H1 (cell line): ENCODE data around the gene LAG3. TPM values are rescaled to one million over a fixed set of nuclear protein-coding genes. Genes with fewer than 3 reads are reported as not detected.

Experiments used
- BACH1 ChIP-seq: IDR thresholded peaks from 2 replicates; pipeline ENCODE4 v1.6.1; 2012; ENCODE audit warnings: low read length, improper control_type of control experiment
- BRCA1 ChIP-seq: IDR thresholded peaks from 2 replicates; pipeline ENCODE4 v1.6.1; 2012; ENCODE audit warnings: low read depth, low read length, improper control_type of control experiment
- CEBPB ChIP-seq: IDR thresholded peaks from 2 replicates; pipeline ENCODE4 v1.6.1; 2012; ENCODE audit warnings: low read depth, low read length
- CTBP2 ChIP-seq: IDR thresholded peaks from 2 replicates; pipeline ENCODE4 v1.7.0; 2011; ENCODE audit warnings: borderline replicate concordance, mild to moderate bottlenecking, moderate library complexity, mixed read lengths, low read length; ENCODE audit not compliant: insufficient read depth, insufficient read length
- CTCF ChIP-seq, 3 experiments: IDR thresholded peaks; 1 replicate in 2 of 3; 2 replicates in 1 of 3; pipeline versions ENCODE4 v1.5.1 to v1.6.1; 2011; ENCODE audit warnings: low read length in 3 of 3, mild to moderate bottlenecking in 3 of 3, inconsistent platforms in 2 of 3, low read depth in 1 of 3, moderate library complexity in 1 of 3; ENCODE audit not compliant: insufficient read depth in 1 of 3; ENCODE audit errors: control extremely low read depth in 1 of 3
- FOSL1 ChIP-seq: IDR thresholded peaks from 2 replicates; pipeline ENCODE4 v1.6.1; 2011; ENCODE audit warnings: mild to moderate bottlenecking, low read depth, low read length, moderate library complexity; ENCODE audit not compliant: insufficient read depth
- KDM1A ChIP-seq: fragments of 200-600, 300-600 bp; sonication (generic); IDR thresholded peaks from 2 replicates; pipeline ENCODE4 v1.7.1; 2016; ENCODE audit warnings: mild to moderate bottlenecking, low read length, borderline replicate concordance
- KDM4A ChIP-seq: IDR thresholded peaks from one replicate; pipeline ENCODE4 v1.7.1; 2012; ENCODE audit warnings: low read depth, mild to moderate bottlenecking, moderate library complexity, low read length, inconsistent platforms; ENCODE audit not compliant: severe bottlenecking
- MAFK ChIP-seq: IDR thresholded peaks from 2 replicates; pipeline ENCODE4 v1.6.1; 2012; ENCODE audit warnings: low read depth, mild to moderate bottlenecking, improper control_type of control experiment, low read length
- POLR2A ChIP-seq, 2 experiments: IDR thresholded peaks; 1 replicate in 1 of 2; 2 replicates in 1 of 2; pipeline ENCODE4 v1.6.1; 2011; ENCODE audit warnings: low read depth in 2 of 2, low read length in 2 of 2, mild to moderate bottlenecking in 2 of 2; ENCODE audit errors: control extremely low read depth in 1 of 2
- POLR2AphosphoS5 ChIP-seq: IDR thresholded peaks from 2 replicates; pipeline ENCODE4 v1.6.1; 2011; ENCODE audit warnings: low read depth, low read length
- POU5F1 ChIP-seq: IDR thresholded peaks from 2 replicates; pipeline ENCODE4 v1.6.1; 2011; ENCODE audit warnings: low read depth, mild to moderate bottlenecking, low read length, moderate library complexity
- RBBP5 ChIP-seq: IDR thresholded peaks from 2 replicates; pipeline ENCODE4 v1.7.1; 2012; ENCODE audit warnings: low read depth, mild to moderate bottlenecking, inconsistent platforms, low read length, moderate library complexity, borderline replicate concordance
- RXRA ChIP-seq: IDR thresholded peaks from 2 replicates; pipeline ENCODE4 v1.6.1; 2011; ENCODE audit warnings: low read depth, mild to moderate bottlenecking, low read length, moderate library complexity; ENCODE audit not compliant: insufficient read depth
- SIN3A ChIP-seq, 2 experiments: IDR thresholded peaks in 1 of 2; conservative IDR thresholded peaks in 1 of 2; 2 replicates each; pipeline ENCODE4 v1.6.1; 2011 to 2012; ENCODE audit warnings: low read length in 2 of 2, improper control_type of control experiment in 1 of 2, low read depth in 1 of 2, mild to moderate bottlenecking in 1 of 2
- SIX5 ChIP-seq: IDR thresholded peaks from 2 replicates; pipeline ENCODE4 v1.6.1; 2011; ENCODE audit warnings: mild to moderate bottlenecking, low read depth, low read length
- SP2 ChIP-seq: IDR thresholded peaks from 2 replicates; pipeline ENCODE4 v1.6.1; 2012; ENCODE audit warnings: mild to moderate bottlenecking, low read length, inconsistent platforms
- SRF ChIP-seq: IDR thresholded peaks from 2 replicates; pipeline ENCODE4 v1.6.1; 2011; ENCODE audit warnings: mild to moderate bottlenecking, low read depth, low read length, moderate library complexity
- TAF1 ChIP-seq: IDR thresholded peaks from 2 replicates; pipeline ENCODE4 v1.6.1; 2011; ENCODE audit warnings: mild to moderate bottlenecking, low read depth, low read length
- TEAD4 ChIP-seq: IDR thresholded peaks from 2 replicates; pipeline ENCODE4 v1.6.1; 2012; ENCODE audit warnings: low read depth, low read length, inconsistent platforms, mixed read lengths
- polyA plus RNA-seq, 7 experiments: library from polyadenylated mRNA; depleted of rRNA in 3 of 7; stranded (reverse) in 5 of 7; unstranded in 2 of 7; fragments of >200 nt in 5 of 7; fragments of 200-250 nt in 2 of 7; gene quantifications; 1 replicate in 5 of 7; 2 replicates in 1 of 7; 4 replicates in 1 of 7; pipeline versions ENCODE4 v1.2.1 to v1.2.3, GENCODE V29; 2011 to 2013; ENCODE audit warnings: missing spikeins in 2 of 7, mixed read lengths in 2 of 7
- total RNA-seq: library from RNA; stranded (reverse); fragmentation: NEBNext Ultra II Directional; extraction: Animal tissue kit (Norgen Biotek cat#: 25700); gene quantifications from 2 replicates; pipeline ENCODE4 v1.2.1, GENCODE V29; 2021
- TF ChIP-seq, protein P1 (sequence below): IDR thresholded peaks from 2 replicates; pipeline ENCODE4 v1.6.1; 2011; ENCODE audit warnings: low read length, improper control_type of control experiment

LAG3 gene
- total and polyA plus RNA-seq, 2 of the 8 experiments (the other 6 are each of a cell fraction or from before 2014, with no cell fraction given): 1.1 to 3.1 TPM

- no peak for TF ChIP-seq TEAD4
- no peak for TF ChIP-seq BRCA1
- TF ChIP-seq CTCF (IDR thresholded peaks at IDR 0.05; ENCODE audit: control extremely low read depth in 1 of 3, insufficient read depth in 1 of 3, low read depth in 1 of 3, low read length in 3 of 3): no peak
- no peak for TF ChIP-seq SP2
- TF ChIP-seq CEBPB: no peak
- no peak for TF ChIP-seq SIX5
- peak; percentile 66; the same call in 1 of the 2 replicates for TF ChIP-seq TAF1
- no peak for TF ChIP-seq MAFK
- no peak for TF ChIP-seq BACH1
- TF ChIP-seq KDM4A: no peak
- no peak for TF ChIP-seq CTBP2
- TF ChIP-seq FOSL1: no peak
- TF ChIP-seq POLR2A (IDR thresholded peaks at IDR 0.05; ENCODE audit: control extremely low read depth in 1 of 2, low read depth in 2 of 2, low read length in 2 of 2): peak in 1 of 2 experiments; percentile 25; a peak in 2 of 3 replicates
- no peak for TF ChIP-seq RBBP5
- 0 out of 2 replicates have a peak, but pooled peaks have one; percentile 47 for TF ChIP-seq POLR2AphosphoS5
- TF ChIP-seq POU5F1: no peak
- no peak for TF ChIP-seq KDM1A
- TF ChIP-seq SIN3A (conservative IDR thresholded peaks at IDR 0.05 in 1 of 2, IDR thresholded peaks at IDR 0.05 in 1 of 2; ENCODE audit: low read depth in 1 of 2, low read length in 2 of 2): 0 out of 4 replicates have a peak, but pooled peaks of 1 of the 2 experiments have one; percentile 13
- no peak for TF ChIP-seq SRF
- TF ChIP-seq, protein P1, sequence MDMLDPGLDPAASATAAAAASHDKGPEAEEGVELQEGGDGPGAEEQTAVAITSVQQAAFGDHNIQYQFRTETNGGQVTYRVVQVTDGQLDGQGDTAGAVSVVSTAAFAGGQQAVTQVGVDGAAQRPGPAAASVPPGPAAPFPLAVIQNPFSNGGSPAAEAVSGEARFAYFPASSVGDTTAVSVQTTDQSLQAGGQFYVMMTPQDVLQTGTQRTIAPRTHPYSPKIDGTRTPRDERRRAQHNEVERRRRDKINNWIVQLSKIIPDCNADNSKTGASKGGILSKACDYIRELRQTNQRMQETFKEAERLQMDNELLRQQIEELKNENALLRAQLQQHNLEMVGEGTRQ: peak; percentile 74
- no peak for TF ChIP-seq RXRA
- TF ChIP-seq, all 59 proteins: peak for 7
Observed at GRCh38 chr12:6827437-6827911, 55.2 kb downstream of the LAG3 start (continued).
